HL-60 (cell line): ENCODE measurements around the gene KCND1.
A peak's percentile ranks its signal among the peaks of the same experiment; 100 is the strongest.

Source experiments
- DNase-seq, 2 experiments: peaks; one replicate each; pipeline ENCODE4 v3.0.0-alpha.2; 2010 to 2020; ENCODE audit warnings: low read depth in 1 of 2, low spot score in 1 of 2
- H3K27ac ChIP-seq: fragments of 250-450 bp; sonication (Bioruptor Pico); replicated peaks from 2 replicates; pipeline ENCODE4 v1.5.1; 2020; ENCODE audit warnings: mild to moderate bottlenecking, moderate library complexity
- H3K27me3 ChIP-seq: fragments of 250-450 bp; sonication (Bioruptor Pico); 2 replicates; pipeline ENCODE4 v1.5.1; 2021; ENCODE audit warnings: mild to moderate bottlenecking, moderate library complexity; ENCODE audit not compliant: insufficient read depth, poor library complexity, severe bottlenecking
- H3K4me3 ChIP-seq: replicated peaks from 2 replicates; pipeline ENCODE4 v1.5.1; 2011; ENCODE audit warnings: mild to moderate bottlenecking, control low read depth, low read length; ENCODE audit not compliant: insufficient read depth
- CTCF ChIP-seq: IDR thresholded peaks from one replicate; pipeline ENCODE4 v1.5.1; 2011; ENCODE audit warnings: low read length, control low read depth, inconsistent platforms; ENCODE audit not compliant: insufficient read depth
- GABPA ChIP-seq: IDR thresholded peaks from 2 replicates; pipeline ENCODE4 v1.6.1; 2012; ENCODE audit warnings: low read depth
- POLR2AphosphoS5 ChIP-seq: IDR thresholded peaks from 2 replicates; pipeline ENCODE4 v1.6.1; 2012; ENCODE audit warnings: low read depth
- REST ChIP-seq: IDR thresholded peaks from 2 replicates; pipeline ENCODE4 v1.6.1; 2012; ENCODE audit warnings: low read depth; ENCODE audit not compliant: insufficient replicate concordance
- SPI1 ChIP-seq: IDR thresholded peaks from 2 replicates; pipeline ENCODE4 v1.6.1; 2012; ENCODE audit warnings: low read depth, mild to moderate bottlenecking, borderline replicate concordance

The KCND1 gene

DNA sequence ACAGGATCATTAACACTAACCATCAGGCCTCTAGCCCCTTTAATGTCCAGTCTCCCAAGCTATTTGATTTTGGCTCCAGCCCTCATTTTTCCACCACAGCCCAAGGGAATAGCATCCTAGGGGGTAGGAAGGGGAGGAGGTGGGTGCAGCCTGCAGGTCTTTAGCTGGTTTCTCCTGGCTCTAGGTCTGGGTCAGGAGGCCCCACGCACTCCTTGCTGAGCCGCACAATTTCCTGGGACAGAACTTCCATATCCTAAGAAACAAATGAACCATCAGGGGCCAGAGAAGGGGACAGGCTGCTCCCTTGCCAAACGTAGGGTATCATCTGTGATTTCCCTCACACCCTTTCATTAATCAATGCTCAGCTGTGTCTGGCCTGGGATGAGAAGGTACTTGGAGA, 2.4 kb upstream of the KCND1 start:
- H3K4me3 ChIP-seq: no peak overlapping the region
- no peaks in the 10 kb centered on the region for H3K27me3 ChIP-seq
- TF ChIP-seq CTCF: no peak
- no peak for TF ChIP-seq SPI1
- TF ChIP-seq POLR2AphosphoS5: no peak
- no peak for TF ChIP-seq GABPA
- no peak for TF ChIP-seq REST
- no peak overlapping the region for H3K27ac ChIP-seq
- DNase-seq: no peak

- Histone ChIP-seq H3K27me3 (no peaks in the 10 kb centered on the region), H3K4me3 (no peak overlapping the region), H3K27ac (no peak overlapping the region)
- DNase-seq: peak in 1 of 2 experiments; percentile 40
- TF ChIP-seq REST (no peak), CTCF (peak; percentile 17)
Observed at GRCh38 chrX:48972220-48973164, 848 bp upstream of the KCND1 start.

DNA sequence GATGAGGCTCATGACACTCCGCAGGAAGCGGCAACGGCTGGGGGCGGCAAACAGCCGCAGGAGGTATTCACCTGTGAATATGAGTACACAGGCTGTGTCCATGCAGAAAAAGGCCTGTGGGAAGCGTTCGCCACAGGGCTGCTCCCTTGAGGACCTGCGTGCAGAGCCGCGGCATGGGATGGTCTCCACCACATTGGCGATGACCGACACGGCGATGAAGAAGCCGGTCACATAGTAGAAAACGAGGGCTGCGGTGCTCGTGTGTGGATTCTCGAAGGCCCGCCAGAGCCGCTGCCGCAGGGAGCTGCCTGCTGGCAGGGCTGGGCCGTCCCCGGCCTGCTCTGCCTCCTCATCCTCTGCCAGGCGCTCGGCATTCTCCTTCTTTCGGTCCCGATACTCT, 2.2 kb downstream of the KCND1 start:
- no peaks in the 10 kb centered on the region for H3K27me3 ChIP-seq
- no peak for DNase-seq
- H3K4me3 ChIP-seq: no peak overlapping the region
- no peak overlapping the region for H3K27ac ChIP-seq
- TF ChIP-seq POLR2AphosphoS5 (no peak), CTCF (no peak), REST (no peak), GABPA (no peak), SPI1 (no peak)
